BJ (cell line): ENCODE measurements around the gene WDR7. TPM values are rescaled to one million over a fixed set of nuclear protein-coding genes. Genes with fewer than 3 reads are reported as not detected.

Experiments
- CTCF ChIA-PET: fragments of 350-600 bp; formaldehyde crosslinking; extraction: SDS; loops from one replicate; lab custom pipeline; 2021; ENCODE audit warnings: antibody characterized with exemption, inconsistent platforms; lab: Yijun Ruan, JAX
- POLR2A ChIA-PET: fragments of 300-600 bp; sonication (Branson Sonifier 250); formaldehyde crosslinking; extraction: SDS; loops from one replicate; lab custom pipeline; 2021; ENCODE audit warnings: antibody characterized with exemption; lab: Charles Lee
- DNase-seq: peaks from one replicate; pipeline ENCODE4 v3.0.0-alpha.2; 2011; ENCODE audit warnings: low read depth
- H3K27me3 ChIP-seq: 2 replicates; pipeline ENCODE4 v1.6.0; 2011; ENCODE audit warnings: low read length; ENCODE audit not compliant: control insufficient read depth, insufficient read depth
- H3K36me3 ChIP-seq: 2 replicates; pipeline ENCODE4 v1.5.1; 2011; ENCODE audit warnings: low read length; ENCODE audit not compliant: control insufficient read depth, insufficient read depth
- H3K4me3 ChIP-seq: 2 replicates; pipeline ENCODE4 v1.5.1; 2011; ENCODE audit warnings: low read depth, mild to moderate bottlenecking, control low read depth, low read length
- polyA plus RNA-seq: library from polyadenylated mRNA; depleted of rRNA; stranded (reverse); fragments of >200 nt; gene quantifications from 2 replicates; pipeline ENCODE4 v1.2.3, GENCODE V29; 2011
- TF ChIP-seq, protein P1 (sequence below): IDR thresholded peaks from 2 replicates; pipeline ENCODE4 v1.5.1; 2011; ENCODE audit warnings: low read depth, mild to moderate bottlenecking, control low read depth, inconsistent platforms, low read length, moderate library complexity; ENCODE audit not compliant: insufficient read depth

The WDR7 gene
- polyA plus RNA-seq, 1 experiment: 9.7 TPM

GRCh38 chr18:56952026-56952425 is 300.9 kb downstream of the WDR7 start:
- H3K27me3 ChIP-seq: no peaks in the 10 kb centered on the region
- TF ChIP-seq, protein P1, sequence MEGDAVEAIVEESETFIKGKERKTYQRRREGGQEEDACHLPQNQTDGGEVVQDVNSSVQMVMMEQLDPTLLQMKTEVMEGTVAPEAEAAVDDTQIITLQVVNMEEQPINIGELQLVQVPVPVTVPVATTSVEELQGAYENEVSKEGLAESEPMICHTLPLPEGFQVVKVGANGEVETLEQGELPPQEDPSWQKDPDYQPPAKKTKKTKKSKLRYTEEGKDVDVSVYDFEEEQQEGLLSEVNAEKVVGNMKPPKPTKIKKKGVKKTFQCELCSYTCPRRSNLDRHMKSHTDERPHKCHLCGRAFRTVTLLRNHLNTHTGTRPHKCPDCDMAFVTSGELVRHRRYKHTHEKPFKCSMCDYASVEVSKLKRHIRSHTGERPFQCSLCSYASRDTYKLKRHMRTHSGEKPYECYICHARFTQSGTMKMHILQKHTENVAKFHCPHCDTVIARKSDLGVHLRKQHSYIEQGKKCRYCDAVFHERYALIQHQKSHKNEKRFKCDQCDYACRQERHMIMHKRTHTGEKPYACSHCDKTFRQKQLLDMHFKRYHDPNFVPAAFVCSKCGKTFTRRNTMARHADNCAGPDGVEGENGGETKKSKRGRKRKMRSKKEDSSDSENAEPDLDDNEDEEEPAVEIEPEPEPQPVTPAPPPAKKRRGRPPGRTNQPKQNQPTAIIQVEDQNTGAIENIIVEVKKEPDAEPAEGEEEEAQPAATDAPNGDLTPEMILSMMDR: no peak
- ChIA-PET CTCF (no interaction called here), POLR2A (no interaction called here)
- H3K36me3 ChIP-seq: no peaks in the 10 kb centered on the region
- no peak for DNase-seq
- no peak overlapping the region for H3K4me3 ChIP-seq

DNA sequence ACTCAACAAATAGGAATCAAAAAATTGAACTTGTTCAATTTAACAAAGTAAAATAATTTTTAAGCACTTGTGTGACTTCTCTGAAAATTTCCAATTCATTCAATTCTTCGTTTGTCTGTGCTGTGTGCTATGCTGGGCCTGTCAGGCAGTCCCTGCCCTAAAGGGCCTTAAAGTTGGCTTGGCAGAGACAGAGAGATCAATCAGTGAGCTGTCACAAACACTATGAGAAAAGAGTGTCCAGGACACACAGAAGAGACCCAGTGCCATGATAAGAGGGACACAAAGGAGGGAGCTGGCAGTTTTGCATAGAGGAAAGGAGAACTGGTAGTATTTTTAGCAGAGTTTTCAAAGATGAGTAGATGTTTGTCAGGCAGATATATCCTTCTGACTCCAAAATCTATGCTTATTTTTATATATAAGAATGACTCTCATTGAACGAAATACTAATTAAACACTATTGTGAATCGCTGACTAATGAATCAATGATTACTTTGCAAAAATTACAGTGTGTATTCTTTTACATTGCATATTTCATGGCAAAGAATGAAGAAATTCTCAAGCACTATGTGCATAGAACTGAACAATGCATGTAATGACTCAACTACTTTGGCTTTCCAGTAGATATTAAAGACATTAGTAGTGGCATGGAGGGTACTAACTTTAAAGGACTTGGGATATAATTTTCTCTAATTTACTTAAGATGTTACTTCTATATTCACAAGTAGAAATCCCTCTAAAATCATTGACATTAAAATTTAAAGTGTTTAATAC is 302.5 kb downstream of the WDR7 start:
- H3K27me3 ChIP-seq: no peaks in the 10 kb centered on the region
- no peak for DNase-seq
- no peaks in the 10 kb centered on the region for H3K36me3 ChIP-seq
- CTCF ChIA-PET: interaction anchor here (1.1 kb wide), 1 partner anchor 19 kb away, joined by 3 read pairs; no protein-coding TSS in a partner anchor
- H3K4me3 ChIP-seq: no peak overlapping the region
- POLR2A ChIA-PET: no interaction called here
- TF ChIP-seq, protein P1: no peak

DNA sequence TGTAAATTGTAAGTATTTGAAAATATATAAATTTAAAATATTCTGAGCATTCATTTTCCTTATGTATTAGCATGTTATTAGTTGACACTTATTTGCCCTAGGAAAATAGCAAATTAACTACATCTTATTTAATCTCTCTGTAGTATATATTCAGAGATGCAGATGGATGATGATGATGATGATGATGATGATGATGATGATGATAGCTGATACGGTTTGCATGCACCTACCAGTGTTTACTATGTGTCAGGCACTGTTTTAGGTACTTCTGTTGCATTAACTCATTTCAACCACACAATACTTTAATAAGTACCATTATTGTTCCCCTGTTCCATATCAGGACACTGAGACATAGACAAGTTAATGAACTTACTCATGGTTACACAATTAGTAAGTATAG is 304.3 kb downstream of the WDR7 start:
- ChIA-PET POLR2A (no interaction called here), CTCF (interaction anchor here (0.8 kb wide), 1 partner anchor 13 kb away, joined by 3 read pairs; no protein-coding TSS in a partner anchor)
- H3K36me3 ChIP-seq: no peaks in the 10 kb centered on the region
- DNase-seq: no peak
- TF ChIP-seq, protein P1: no peak
- no peak overlapping the region for H3K4me3 ChIP-seq
- H3K27me3 ChIP-seq: no peaks in the 10 kb centered on the region

DNA sequence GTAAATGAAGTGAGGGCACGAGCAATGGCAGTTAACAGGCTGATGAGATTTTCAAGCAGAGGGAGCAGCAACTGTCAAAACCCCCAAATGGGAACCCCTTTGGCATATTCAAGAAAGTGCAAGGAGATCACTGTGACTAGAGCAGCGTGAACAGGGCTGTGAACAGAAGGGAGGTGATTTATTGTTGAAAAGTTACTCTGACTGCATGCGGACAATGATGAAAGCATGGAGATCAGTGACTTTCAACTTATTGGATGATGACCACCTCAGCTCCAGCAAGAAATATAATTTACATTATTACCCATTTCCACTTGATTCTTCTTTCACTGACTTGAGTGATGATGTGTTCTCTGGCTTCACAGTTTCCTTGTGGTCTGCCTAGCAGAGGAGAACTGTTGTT is 308.0 kb downstream of the WDR7 start:
- no peaks in the 10 kb centered on the region for H3K27me3 ChIP-seq
- CTCF ChIA-PET: interaction anchor here (0.6 kb wide), 1 partner anchor 49 kb away, joined by 3 read pairs; no protein-coding TSS in a partner anchor
- TF ChIP-seq, protein P1: no peak
- no peak overlapping the region for H3K4me3 ChIP-seq
- POLR2A ChIA-PET: no interaction called here
- no peaks in the 10 kb centered on the region for H3K36me3 ChIP-seq
- DNase-seq: no peak

GRCh38 chr18:56962322-56962721 is 311.2 kb downstream of the WDR7 start:
- DNase-seq: no peak
- Histone ChIP-seq H3K36me3 (no peaks in the 10 kb centered on the region), H3K27me3 (no peaks in the 10 kb centered on the region), H3K4me3 (no peak overlapping the region)
- ChIA-PET POLR2A (no interaction called here), CTCF (no interaction called here)
- TF ChIP-seq, protein P1: no peak
